ENCODE measurements around the gene AGPAT4.

- TF ChIP-seq CTCF (IDR thresholded peaks at IDR 0.05) (no peak), POLR2A (IDR thresholded peaks at IDR 0.05) (no peak)
Observed at GRCh38 chr6:161161121-161161520, 112.7 kb downstream of the AGPAT4 start.
